Nephron (organoid): Measurements from ENCODE around the gene BMP6.
A peak's percentile ranks its signal among the peaks of the same experiment; 100 is the strongest.

Experiments
- H3K27ac Mint-ChIP-seq, 3 experiments: 2 replicates each; pipeline ENCODE4 v1.8.0; 2020; ENCODE audit warnings: mixed read lengths in 3 of 3, mild to moderate bottlenecking in 2 of 3, moderate library complexity in 1 of 3
- H3K27me3 Mint-ChIP-seq: 2 replicates; pipeline ENCODE4 v1.8.0; 2021; ENCODE audit warnings: low read depth, mild to moderate bottlenecking, moderate library complexity, mixed read lengths
- H3K36me3 Mint-ChIP-seq: 2 replicates; pipeline ENCODE4 v1.8.0; 2020; ENCODE audit warnings: low read depth, mixed read lengths
- H3K4me1 Mint-ChIP-seq: 2 replicates; pipeline ENCODE4 v1.8.0; 2020; ENCODE audit warnings: mixed read lengths
- H3K4me3 Mint-ChIP-seq, 3 experiments: 2 replicates each; pipeline ENCODE4 v1.8.0; 2020; ENCODE audit warnings: mild to moderate bottlenecking in 3 of 3, mixed read lengths in 3 of 3, moderate library complexity in 2 of 3
- H3K9me3 Mint-ChIP-seq: 2 replicates; pipeline ENCODE4 v1.8.0; 2020; ENCODE audit warnings: mixed read lengths
- CTCF ChIP-seq, 3 experiments: fragments of 200-600 bp; sonication (generic); IDR thresholded peaks; one replicate each; pipeline ENCODE4 v1.5.0; 2021; ENCODE audit warnings: antibody characterized with exemption in 3 of 3; ENCODE audit not compliant: unreplicated experiment in 3 of 3

The BMP6 gene

GRCh38 chr6:7773914-7774313 lies 48.0 kb downstream of the BMP6 start:
- H3K9me3 Mint-ChIP-seq = no peaks in the 10 kb centered on the region
- TF ChIP-seq CTCF (IDR thresholded peaks at IDR 0.05; ENCODE audit: unreplicated experiment in 3 of 3) = no peak
- peaks cover 7% of the 10 kb centered on the region for H3K27me3 Mint-ChIP-seq
- H3K27ac Mint-ChIP-seq = no peak overlapping the region
- no peaks in the 10 kb centered on the region for H3K4me1 Mint-ChIP-seq
- no peaks in the 10 kb centered on the region for H3K36me3 Mint-ChIP-seq
- no peak overlapping the region for H3K4me3 Mint-ChIP-seq

GRCh38 chr6:7776509-7776908 lies 50.6 kb downstream of the BMP6 start:
- Mint-ChIP-seq H3K27me3 (peaks cover 7% of the 10 kb centered on the region), H3K27ac (no peak overlapping the region), H3K9me3 (no peaks in the 10 kb centered on the region), H3K4me3 (no peak overlapping the region), H3K4me1 (no peaks in the 10 kb centered on the region), H3K36me3 (no peaks in the 10 kb centered on the region)
- no peak for TF ChIP-seq CTCF (IDR thresholded peaks at IDR 0.05; ENCODE audit: unreplicated experiment in 3 of 3)

DNA sequence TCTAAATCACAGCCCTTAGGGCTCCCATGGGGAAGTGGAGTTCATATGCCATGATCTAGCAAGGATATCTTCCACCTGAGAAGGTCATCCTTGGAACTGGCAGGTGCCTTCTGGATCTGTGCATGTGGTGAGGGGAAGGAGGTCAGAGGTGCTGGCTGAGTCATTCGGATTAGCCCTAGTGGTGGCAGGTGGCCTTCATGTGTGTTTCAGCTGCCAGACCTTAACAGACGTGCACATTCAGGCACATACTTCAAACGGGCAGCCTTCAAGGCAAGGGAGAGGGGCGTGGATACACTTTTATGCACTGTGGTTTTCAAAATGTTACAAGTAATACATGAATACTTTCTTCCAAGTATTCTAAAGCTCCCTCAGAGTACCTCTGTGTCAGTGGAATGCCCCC lies 51.2 kb downstream of the BMP6 start:
- Mint-ChIP-seq H3K4me1 (no peaks in the 10 kb centered on the region), H3K9me3 (no peaks in the 10 kb centered on the region), H3K27me3 (peaks cover 11% of the 10 kb centered on the region), H3K4me3 (no peak overlapping the region), H3K36me3 (no peaks in the 10 kb centered on the region), H3K27ac (no peak overlapping the region)
- no peak for TF ChIP-seq CTCF (IDR thresholded peaks at IDR 0.05; ENCODE audit: unreplicated experiment in 3 of 3)

DNA sequence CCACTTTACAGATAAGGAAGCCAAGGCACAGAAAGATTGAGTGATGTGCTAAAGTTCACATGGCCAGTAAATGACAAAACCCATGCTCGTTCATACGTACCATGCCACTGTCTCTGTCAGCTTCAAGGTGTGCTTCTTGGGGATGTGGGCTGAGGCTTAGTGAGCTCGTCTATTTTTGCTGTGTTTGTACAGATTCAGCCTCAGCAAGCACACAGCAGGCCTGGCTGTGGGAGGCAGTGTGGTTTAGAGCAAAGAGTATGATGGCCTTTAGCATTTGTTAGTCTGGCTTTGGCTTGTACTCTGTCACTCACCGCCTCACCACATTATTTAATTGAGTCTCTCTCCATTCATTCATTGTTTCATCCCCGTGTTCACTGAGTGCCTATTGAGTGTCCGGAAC lies 55.3 kb downstream of the BMP6 start:
- Mint-ChIP-seq H3K27me3 (peaks cover 14% of the 10 kb centered on the region), H3K36me3 (no peaks in the 10 kb centered on the region), H3K9me3 (no peaks in the 10 kb centered on the region), H3K27ac (peak overlapping the region in 1 of 3 experiments; percentile 13), H3K4me1 (peaks cover 37% of the 10 kb centered on the region), H3K4me3 (no peak overlapping the region)
- no peak for TF ChIP-seq CTCF (IDR thresholded peaks at IDR 0.05; ENCODE audit: unreplicated experiment in 3 of 3)

DNA sequence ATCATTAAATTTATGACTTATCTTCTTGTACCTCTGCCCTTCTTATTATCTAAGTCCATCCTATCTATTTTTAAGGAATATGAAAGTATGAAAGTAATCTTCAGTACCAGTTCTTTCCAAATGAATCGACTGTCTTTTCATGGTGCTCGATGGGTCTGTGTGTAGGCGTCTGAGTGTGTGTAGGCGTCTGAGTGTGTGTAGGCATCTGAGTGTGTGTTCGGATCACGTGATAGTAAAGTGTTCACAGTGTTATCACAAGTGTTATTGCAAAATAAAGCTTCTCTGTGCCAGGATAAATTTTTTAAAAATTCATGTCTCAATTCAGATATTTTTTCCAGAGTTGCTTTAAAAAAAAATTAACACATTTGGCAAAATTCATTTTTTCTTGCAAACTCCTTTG lies 58.3 kb downstream of the BMP6 start:
- TF ChIP-seq CTCF (IDR thresholded peaks at IDR 0.05; ENCODE audit: unreplicated experiment in 3 of 3) = no peak
- peak overlapping the region; percentile 63 to 73 (median 71) for H3K27ac Mint-ChIP-seq
- H3K4me3 Mint-ChIP-seq = peak overlapping the region in 2 of 3 experiments; percentile 1 to 37
- H3K9me3 Mint-ChIP-seq = no peaks in the 10 kb centered on the region
- H3K27me3 Mint-ChIP-seq = peaks cover 7% of the 10 kb centered on the region
- no peaks in the 10 kb centered on the region for H3K36me3 Mint-ChIP-seq
- peaks cover 54% of the 10 kb centered on the region for H3K4me1 Mint-ChIP-seq

DNA sequence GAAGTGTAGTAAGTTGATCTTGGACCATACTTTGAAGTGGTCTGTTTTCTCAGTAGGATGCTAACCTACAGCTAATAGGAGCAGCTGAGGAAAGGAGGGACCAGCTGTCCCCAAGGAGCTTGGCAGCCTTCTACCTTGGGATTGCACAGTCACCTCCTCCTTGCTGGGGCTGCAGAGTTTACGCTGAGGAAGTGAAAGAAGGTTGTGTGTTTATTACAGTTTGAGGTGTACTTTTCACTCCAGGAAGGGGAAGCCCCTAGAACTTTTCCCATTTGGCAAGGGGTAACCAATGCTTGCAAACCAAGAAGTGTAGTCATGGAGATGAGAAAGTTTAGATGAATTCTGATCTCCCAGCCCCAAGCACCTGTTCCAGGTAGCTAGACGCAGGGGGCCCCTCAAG lies 58.8 kb downstream of the BMP6 start:
- no peaks in the 10 kb centered on the region for H3K9me3 Mint-ChIP-seq
- peaks cover 54% of the 10 kb centered on the region for H3K4me1 Mint-ChIP-seq
- H3K27me3 Mint-ChIP-seq = peaks cover 7% of the 10 kb centered on the region
- no peak for TF ChIP-seq CTCF (IDR thresholded peaks at IDR 0.05; ENCODE audit: unreplicated experiment in 3 of 3)
- H3K36me3 Mint-ChIP-seq = no peaks in the 10 kb centered on the region
- peak overlapping the region; percentile 63 to 73 (median 71) for H3K27ac Mint-ChIP-seq
- peak overlapping the region in 1 of 3 experiments; percentile 37 for H3K4me3 Mint-ChIP-seq
